KOPT-K1 (cell line): ENCODE measurements around the gene ZDHHC17.
"Not testable (repeated sequence)": the region's sequence is repeated elsewhere in the genome, so short reads cannot be mapped to it uniquely, and the experiment has no call there.

Experiments
- H3K27ac ChIP-seq: fragments of 200-600 bp; sonication (generic); 2 replicates; pipeline ENCODE4 v1.5.1; 2016; ENCODE audit warnings: antibody characterized with exemption, mild to moderate bottlenecking, low read depth, low read length; ENCODE audit not compliant: poor library complexity, severe bottlenecking
- H3K36me3 ChIP-seq: fragments of 200-600 bp; sonication (generic); 2 replicates; pipeline ENCODE4 v1.5.1; 2017; ENCODE audit warnings: antibody characterized with exemption, mild to moderate bottlenecking, low read length, moderate library complexity; ENCODE audit not compliant: insufficient read depth
- H3K9me3 ChIP-seq: fragments of 200-600 bp; sonication (generic); 2 replicates; pipeline ENCODE4 v1.5.1; 2017; ENCODE audit warnings: antibody characterized with exemption, low read length, mild to moderate bottlenecking; ENCODE audit not compliant: insufficient read depth, poor library complexity, severe bottlenecking

Gene ZDHHC17

DNA sequence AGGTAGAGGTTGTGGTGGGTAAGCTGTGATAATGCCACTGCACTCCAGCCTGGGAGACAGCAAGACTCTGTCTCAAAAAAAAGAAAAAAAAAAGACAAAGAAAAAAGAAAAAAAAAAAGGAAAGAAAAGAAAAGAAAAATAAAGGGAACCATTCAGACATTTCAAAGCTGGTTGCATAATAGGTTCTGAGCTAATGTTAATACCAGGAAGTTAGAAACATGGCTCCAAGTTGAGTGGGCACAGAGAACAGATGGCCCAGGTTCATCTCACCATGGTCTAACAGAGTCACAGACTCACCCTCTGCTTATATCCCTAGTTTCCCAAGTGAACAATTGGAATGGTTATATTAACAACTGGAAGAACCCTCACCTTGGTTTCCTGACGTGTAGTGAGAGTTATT is 17.4 kb upstream of the ZDHHC17 start:
- H3K27ac ChIP-seq, result no peak overlapping the region
- no peaks in the 10 kb centered on the region for H3K9me3 ChIP-seq
- H3K36me3 ChIP-seq, result no peaks in the 10 kb centered on the region

DNA sequence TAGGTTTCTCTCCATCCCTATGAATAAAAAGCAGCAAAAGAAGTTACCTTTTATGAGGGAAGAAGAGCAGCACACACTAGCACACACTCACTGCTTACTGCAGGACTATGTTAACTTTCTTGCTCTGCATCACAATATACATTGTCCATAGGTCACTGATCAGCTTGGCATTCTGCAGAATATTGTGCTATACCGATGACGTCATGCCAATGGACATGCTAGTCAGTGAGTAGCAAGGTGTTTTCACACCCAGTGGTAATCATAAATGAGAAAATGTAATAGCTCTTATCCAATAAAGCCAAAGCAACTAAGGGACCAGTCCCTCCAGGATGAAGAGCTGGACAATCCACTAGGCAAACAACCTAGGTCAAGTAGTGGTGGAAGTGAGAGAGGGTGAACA is 16.7 kb upstream of the ZDHHC17 start:
- Histone ChIP-seq H3K27ac (no peak overlapping the region), H3K9me3 (no peaks in the 10 kb centered on the region)

DNA sequence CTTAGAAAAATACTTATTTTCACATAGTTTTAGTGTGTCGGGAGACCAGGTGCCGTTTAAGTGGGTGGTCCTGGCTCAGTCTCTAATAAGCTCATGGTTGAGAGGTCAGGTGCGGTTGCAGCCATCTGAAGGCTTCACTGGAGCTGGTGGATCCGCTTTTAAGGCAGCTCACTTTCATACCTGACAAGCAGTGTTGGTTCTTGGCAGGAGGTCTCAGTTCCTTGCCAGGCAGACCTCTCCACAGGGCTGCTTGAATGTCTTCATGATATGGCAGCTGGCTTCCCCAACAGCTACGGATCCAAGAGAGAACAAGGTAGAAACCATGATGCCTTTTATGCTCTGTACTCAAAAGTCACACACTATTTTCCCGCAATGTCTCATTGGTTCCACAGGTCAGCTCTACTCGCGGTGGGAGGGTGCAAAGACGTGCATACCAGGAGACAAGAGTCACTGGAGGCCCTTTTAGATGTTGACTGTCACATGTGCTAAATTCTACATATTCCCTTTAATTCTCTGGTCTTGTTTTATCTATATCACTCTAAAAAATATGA is 8.0 kb upstream of the ZDHHC17 start:
- H3K27ac ChIP-seq, result no peak overlapping the region
- H3K36me3 ChIP-seq, result no peaks in the 10 kb centered on the region
- H3K9me3 ChIP-seq, result no peaks in the 10 kb centered on the region

More for the DNA sequence above, 16.7 kb upstream of the ZDHHC17 start:
- H3K36me3 ChIP-seq, result no peaks in the 10 kb centered on the region

DNA sequence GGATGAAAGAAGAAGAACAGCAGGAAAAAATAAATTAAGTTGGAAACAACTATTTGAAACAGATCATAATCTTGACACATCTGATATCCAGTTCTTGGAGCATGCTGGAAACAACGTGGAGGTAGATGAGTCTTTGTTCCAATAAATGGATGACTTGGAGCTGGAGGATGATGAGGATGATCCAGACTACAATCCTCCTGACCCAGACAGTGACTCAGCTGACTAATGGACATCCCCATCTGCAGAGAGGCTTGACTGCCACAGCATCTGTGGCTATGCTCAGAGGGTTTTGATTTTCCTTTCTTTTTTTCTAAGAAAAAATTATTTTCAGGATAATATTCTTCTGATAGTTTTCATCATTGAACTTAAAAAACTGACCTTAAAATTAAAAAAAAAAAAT is 6.2 kb upstream of the ZDHHC17 start:
- Histone ChIP-seq H3K27ac (no peak overlapping the region), H3K36me3 (no peaks in the 10 kb centered on the region), H3K9me3 (no peaks in the 10 kb centered on the region)

DNA sequence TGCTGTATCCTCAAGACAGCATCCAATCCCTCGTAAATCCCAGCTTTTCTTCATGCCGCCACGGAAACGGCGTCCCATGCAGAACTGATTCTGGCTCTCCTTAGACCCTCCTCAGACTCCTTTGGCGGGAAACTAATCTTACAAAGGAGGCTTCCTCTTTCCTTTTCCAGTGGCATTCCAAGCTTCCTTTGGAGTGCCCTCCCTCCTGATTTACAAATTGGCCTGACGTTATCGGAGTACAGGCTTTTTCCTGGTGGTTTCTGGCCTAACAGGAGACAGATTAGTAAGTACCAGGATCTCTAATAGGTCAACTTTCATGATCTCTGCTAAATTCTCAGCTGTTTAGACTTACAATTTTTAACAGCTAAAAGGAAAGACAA is 1.3 kb upstream of the ZDHHC17 start:
- no peaks in the 10 kb centered on the region for H3K36me3 ChIP-seq
- H3K27ac ChIP-seq, result no peak overlapping the region
- no peaks in the 10 kb centered on the region for H3K9me3 ChIP-seq

DNA sequence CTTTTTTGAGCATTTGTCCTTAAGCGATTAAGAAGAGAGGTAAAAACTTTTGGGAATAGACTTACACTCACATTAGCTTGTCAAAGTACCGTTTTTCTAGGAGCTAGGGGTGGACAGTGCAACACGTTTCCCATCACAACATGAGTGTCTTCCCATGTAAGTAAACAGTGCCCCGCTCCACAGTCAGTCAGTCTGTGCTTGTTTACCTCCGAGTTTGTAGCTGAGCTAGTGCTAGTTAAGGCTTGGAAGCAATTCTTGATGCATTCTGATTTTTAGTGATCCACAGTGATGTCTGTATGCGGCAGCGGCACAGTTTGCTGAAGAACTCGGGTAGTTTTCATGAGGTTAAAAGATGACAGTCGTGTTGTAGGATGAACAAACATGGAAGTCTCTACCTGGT is 941 bp downstream of the ZDHHC17 start:
- H3K27ac ChIP-seq, result peak overlapping the region; percentile 92
- H3K9me3 ChIP-seq, result no peaks in the 10 kb centered on the region
- H3K36me3 ChIP-seq, result no peaks in the 10 kb centered on the region

DNA sequence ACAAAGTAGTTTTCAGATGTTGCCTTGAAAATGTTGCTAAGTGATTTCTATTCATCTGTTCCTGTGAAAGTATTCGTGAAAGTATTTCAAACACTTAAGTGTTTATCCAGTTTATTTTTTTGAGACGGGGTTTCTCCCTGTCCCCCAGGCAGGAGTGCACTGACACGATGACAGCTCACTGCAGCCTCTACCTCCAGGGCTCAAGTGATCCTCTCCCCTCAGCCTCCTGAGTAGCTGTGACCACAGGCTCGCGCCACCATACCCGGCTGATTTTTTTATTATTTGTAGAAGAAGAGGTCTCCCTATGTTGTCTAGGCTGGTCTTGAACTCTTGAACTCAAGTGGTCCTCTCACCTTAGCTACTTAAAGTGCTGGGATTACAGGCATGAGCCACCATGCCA is 1.7 kb downstream of the ZDHHC17 start:
- peak overlapping the region; percentile 92 for H3K27ac ChIP-seq
- no peaks in the 10 kb centered on the region for H3K9me3 ChIP-seq
- H3K36me3 ChIP-seq, result no peaks in the 10 kb centered on the region

DNA sequence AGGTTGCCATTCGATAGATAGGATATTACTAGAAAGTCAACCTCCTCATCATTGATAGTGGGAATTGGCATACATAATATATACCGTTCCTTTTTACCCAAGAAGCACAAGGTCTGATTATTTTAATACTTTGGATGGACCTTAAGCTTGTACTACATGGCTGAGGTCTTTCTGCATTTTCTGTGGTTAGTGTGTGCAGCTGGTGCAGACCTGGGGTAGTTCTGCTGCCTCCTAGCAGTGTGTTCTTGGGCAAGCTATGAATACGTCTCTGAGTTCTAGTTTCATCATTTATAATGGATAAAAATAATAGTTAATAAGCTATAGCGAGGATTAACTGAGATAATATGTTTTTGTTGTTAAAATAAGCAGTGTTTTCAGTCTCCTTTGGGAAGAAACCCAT is 2.2 kb downstream of the ZDHHC17 start:
- Histone ChIP-seq H3K27ac (no peak overlapping the region), H3K9me3 (no peaks in the 10 kb centered on the region), H3K36me3 (no peaks in the 10 kb centered on the region)

DNA sequence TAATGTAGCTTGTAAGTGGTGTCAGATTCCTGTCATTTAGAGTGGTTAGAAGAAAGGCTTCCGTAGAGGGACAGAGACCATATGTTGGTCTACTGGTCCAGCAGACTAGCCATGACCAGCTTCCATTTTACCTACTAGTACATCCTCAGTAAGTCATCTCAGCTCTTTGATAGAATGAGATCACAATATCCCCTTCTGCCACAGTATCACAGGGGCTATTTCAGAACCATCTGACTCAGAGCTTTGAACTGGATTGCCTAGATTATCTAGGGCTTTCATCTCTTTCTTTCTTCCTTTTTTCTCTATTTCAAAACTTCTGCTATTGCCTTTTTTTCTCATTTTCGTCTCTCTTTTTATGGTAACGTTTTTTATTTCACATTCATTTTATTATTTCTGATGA is 4.7 kb downstream of the ZDHHC17 start:
- Histone ChIP-seq H3K36me3 (peaks cover 7% of the 10 kb centered on the region; the same call in 1 of the 2 replicates), H3K9me3 (no peaks in the 10 kb centered on the region), H3K27ac (no peak overlapping the region)

DNA sequence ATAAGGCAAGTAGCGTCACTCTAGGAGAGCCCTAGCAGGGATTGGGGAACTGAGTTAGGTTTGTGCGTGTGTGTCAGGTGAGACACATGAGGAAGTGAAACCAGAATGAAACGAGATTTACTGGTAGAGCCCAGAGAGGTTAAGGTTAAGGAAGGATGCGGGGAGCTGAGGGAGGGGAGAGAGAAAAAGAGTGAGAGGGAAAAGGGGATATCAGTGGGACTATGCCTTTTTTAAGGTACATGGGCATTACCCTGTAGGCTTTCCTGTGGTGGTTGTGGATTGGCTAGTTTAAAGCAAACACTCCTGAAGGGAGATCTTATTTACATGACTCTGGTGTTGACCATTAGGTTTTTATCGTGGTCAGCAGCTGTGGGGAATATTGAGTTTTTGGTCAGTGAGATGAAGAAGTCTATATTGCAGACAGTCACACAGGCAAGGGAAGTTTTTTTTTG is 13.9 kb downstream of the ZDHHC17 start:
- peaks cover 6% of the 10 kb centered on the region; the same call in 1 of the 2 replicates for H3K36me3 ChIP-seq
- H3K27ac ChIP-seq, result no peak overlapping the region
- no peaks in the 10 kb centered on the region for H3K9me3 ChIP-seq

DNA sequence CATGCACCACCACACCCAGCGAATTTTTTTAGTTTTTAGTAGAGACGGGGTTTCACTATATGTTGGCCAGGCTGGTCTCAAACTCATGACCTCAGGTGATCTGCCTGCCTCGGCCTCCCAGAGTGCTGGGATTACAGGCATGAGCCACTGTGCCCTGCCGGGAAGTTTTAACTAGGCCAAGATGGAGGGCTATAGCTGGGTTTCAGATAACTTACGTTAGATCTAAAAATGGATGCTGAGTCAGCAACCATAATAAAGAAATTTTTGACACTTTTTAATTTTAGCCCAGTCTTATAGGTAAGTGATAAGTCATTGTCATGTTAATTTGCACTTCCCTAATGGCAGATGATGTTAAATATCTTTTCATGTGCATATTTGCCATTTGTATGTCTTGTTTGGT is 14.4 kb downstream of the ZDHHC17 start:
- Histone ChIP-seq H3K27ac (no peak overlapping the region), H3K9me3 (no peaks in the 10 kb centered on the region), H3K36me3 (peaks cover under 1% of the 10 kb centered on the region; the same call in 1 of the 2 replicates)

DNA sequence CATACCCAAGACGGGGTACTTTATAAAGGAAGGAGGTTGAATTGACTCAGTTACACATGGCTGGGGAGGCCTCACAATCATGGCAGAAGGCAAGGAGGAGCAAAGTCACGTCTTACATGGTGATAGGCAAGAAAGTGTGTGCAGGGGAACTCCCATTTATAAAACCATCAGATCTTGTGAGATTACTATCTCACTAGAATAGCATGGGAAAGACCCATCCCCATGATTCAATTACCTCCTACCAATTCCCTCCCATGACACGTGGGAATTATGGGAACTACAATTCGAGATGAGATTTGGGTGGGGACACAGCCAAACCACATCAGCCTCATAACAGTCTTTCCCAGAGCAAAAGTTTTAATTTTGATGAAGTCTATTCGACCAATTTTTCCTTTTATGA is 15.4 kb downstream of the ZDHHC17 start:
- not testable (repeated sequence) for H3K9me3 ChIP-seq, H3K27ac ChIP-seq, H3K36me3 ChIP-seq

DNA sequence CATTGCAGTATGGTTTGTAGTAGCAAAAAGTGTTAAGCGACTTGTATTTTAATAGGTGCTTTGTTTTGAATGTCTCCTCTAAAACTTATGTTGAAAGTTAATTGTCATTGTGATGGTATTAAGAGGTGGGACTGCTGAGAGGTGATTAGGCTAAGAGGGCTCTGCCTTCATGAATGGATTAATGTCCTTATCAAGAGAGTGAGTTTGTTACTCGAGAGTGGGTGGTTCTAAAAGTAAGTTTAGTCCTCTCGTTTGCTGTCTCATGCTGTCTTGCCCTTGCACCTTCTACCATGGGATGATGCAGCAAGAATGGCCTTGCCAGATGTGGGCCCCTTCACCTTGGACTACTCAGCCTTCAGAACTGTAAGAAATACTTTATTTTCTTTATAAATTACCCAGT is 17.4 kb downstream of the ZDHHC17 start:
- no peak overlapping the region for H3K27ac ChIP-seq
- H3K36me3 ChIP-seq, result no peaks in the 10 kb centered on the region
- H3K9me3 ChIP-seq, result no peaks in the 10 kb centered on the region

DNA sequence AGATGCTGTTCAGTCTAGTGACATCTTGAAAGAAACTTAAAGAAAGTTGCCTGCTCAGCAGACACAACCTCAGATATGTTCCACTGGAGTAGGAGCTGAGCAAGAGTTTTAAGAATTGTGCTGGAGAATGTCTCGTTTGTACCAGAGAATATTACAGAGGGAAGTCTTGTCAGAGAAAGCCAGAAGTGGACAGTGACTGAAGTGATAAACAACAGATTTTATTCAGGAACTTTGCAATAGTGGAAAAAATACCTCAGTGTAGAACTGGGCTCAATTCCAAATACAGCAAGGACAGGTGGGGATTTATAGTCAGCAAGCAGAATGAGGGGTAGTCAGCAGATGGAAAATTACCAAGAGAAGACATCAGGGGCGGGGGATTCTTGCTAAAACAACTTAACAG is 18.6 kb downstream of the ZDHHC17 start:
- Histone ChIP-seq H3K9me3 (no peaks in the 10 kb centered on the region), H3K27ac (no peak overlapping the region), H3K36me3 (no peaks in the 10 kb centered on the region)

DNA sequence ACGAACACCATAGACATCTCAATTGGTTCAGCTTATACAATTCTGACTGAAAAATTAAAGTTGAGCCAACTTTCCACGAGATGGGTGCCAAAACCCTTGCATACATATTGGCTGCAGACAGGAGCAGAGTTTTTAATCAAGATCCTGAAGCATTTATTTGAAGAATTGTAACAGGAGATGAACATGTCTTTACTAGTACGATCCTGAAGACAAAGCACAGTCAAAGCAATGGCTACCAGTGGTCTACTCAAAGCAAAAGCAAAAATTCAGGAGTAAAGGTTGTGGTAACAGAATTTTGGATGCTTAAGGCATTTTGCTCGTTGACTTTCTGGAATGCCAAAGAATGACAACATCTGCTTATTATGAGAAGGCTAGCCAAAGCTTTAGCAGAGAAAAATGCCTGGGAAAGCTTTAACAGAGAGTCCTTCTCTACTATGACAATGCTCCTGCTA is 20.7 kb downstream of the ZDHHC17 start:
- H3K36me3 ChIP-seq, result no peaks in the 10 kb centered on the region
- H3K9me3 ChIP-seq, result no peaks in the 10 kb centered on the region
- H3K27ac ChIP-seq, result no peak overlapping the region

DNA sequence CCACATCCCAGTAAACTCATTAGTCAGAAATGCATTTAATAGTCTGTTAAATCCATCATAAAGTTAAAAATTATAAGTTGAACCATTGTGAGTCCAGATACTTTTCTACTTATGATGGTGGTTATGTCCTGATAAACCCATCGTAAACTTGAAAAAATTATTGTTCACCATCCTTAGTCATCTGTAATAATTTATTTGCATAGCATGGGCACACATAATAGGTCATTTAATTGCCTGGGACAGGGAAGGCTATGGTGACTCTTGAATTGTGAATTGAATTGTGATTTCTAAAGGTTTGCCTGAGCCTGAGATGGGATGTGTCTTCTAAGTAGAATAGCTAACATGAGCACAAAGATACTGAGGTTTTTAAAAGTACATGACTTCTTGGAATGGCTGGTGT is 21.5 kb downstream of the ZDHHC17 start:
- Histone ChIP-seq H3K9me3 (no peaks in the 10 kb centered on the region), H3K27ac (no peak overlapping the region), H3K36me3 (no peaks in the 10 kb centered on the region)
